Stomach (tissue), 9 donors: ENCODE results near the gene NSF. TPM values are rescaled to one million over a fixed set of nuclear protein-coding genes. Genes with fewer than 3 reads are reported as not detected.
A peak's percentile ranks its signal among the peaks of the same experiment; 100 is the strongest.
"Not testable (repeated sequence)": the region's sequence is repeated elsewhere in the genome, so short reads cannot be mapped to it uniquely, and the experiment has no call there.

ENCODE experiments used
- DNase-seq, 2 donors: peaks; one replicate each; pipeline versions ENCODE4 v3.0.0 to v3.0.0-alpha.2; 2013 to 2019
- H3K27ac ChIP-seq, 5 donors: fragments of 200-600 bp in 4 of 5; sonication (generic) in 4 of 5; one replicate each; pipeline ENCODE4 v1.5.1; 2013 to 2019; ENCODE audit warnings: mild to moderate bottlenecking in 1 of 5, moderate library complexity in 1 of 5
- H3K27me3 ChIP-seq, 3 donors: fragments of 200-600 bp; sonication (generic); one replicate each; pipeline ENCODE4 v1.5.1; 2017 to 2019; ENCODE audit warnings: mixed run types in 1 of 3
- H3K36me3 ChIP-seq, 4 donors: fragments of 200-600 bp; sonication (generic); 1 replicate in 3 of 4; 2 replicates in 1 of 4; pipeline ENCODE4 v1.5.1; 2016 to 2019
- H3K4me1 ChIP-seq, 4 donors: fragments of 200-600 bp; sonication (generic); one replicate each; pipeline ENCODE4 v1.5.1; 2016 to 2019
- H3K4me3 ChIP-seq, 4 donors: fragments of 200-600 bp; sonication (generic) in 3 of 4; one replicate each; pipeline ENCODE4 v1.5.1; 2016 to 2019; ENCODE audit warnings: mild to moderate bottlenecking in 1 of 4
- H3K9me3 ChIP-seq, 4 donors: fragments of 200-600 bp; sonication (generic); one replicate each; pipeline ENCODE4 v1.5.1; 2016 to 2019
- CTCF ChIP-seq, 7 experiments: fragments of 450-650 bp in 4 of 7; fragments of 200-600 bp in 3 of 7; sonication (generic) in 3 of 7; IDR thresholded peaks; one replicate each; pipeline ENCODE4 v1.5.1; 2016 to 2019; ENCODE audit warnings: antibody characterized with exemption in 7 of 7, control low read depth in 2 of 7, mild to moderate bottlenecking in 1 of 7
- POLR2A ChIP-seq, 4 donors: fragments of 450-650 bp; IDR thresholded peaks; one replicate each; pipeline ENCODE4 v1.6.1; 2016; ENCODE audit warnings: antibody characterized with exemption in 4 of 4, control low read depth in 2 of 4, mild to moderate bottlenecking in 1 of 4, moderate library complexity in 1 of 4
- WGBS, 5 donors: extraction: QIAGEN DNeasy Blood & Tissue Kit in 3 of 5; methylation state at CpG; one replicate each; pipeline versions ENCODE4 v1.1.5 to v1.1.7; 2013 to 2018; 5-methylcytosine and 5-hydroxymethylcytosine counted together
- intact Hi-C: fragments of 100-400 bp; cut with DNase I; formaldehyde crosslinking; loops from one replicate; pipeline ENCODE4 v1.15.1; 2023; ENCODE audit warnings: low total_unique reads
- polyA plus RNA-seq, 3 donors: library from polyadenylated mRNA; stranded (reverse); fragments of 200-250 nt; gene quantifications; one replicate each; pipeline ENCODE4 v1.2.3, GENCODE V29; 2013
- total RNA-seq, 5 donors: library from RNA; depleted of rRNA; stranded (reverse); fragments of >200 nt; gene quantifications; one replicate each; pipeline versions ENCODE4 v1.1.0 to v1.2.3, GENCODE V29; 2014 to 2016
- donor health status: healthy with polysubstance abuse.
- donor health status: Bipolar disorder and iron deficiency.
- donor health status: healthy.

Gene NSF
- total and polyA plus RNA-seq, 8 donors: 7.0 to 75.2 (median 16.3) TPM

- H3K4me3 ChIP-seq, H3K27me3 ChIP-seq, DNase-seq, H3K27ac ChIP-seq, H3K36me3 ChIP-seq, intact Hi-C loops, H3K4me1 ChIP-seq, H3K9me3 ChIP-seq: not testable (repeated sequence)
- no CpG with 5 or more reads among the region's 2 CpGs for WGBS, 5 donors
Observed at GRCh38 chr17:46672777-46673176, 82.3 kb downstream of the NSF start.

- H3K36me3 ChIP-seq, H3K4me1 ChIP-seq, H3K27me3 ChIP-seq, intact Hi-C loops, H3K9me3 ChIP-seq, H3K4me3 ChIP-seq, DNase-seq, H3K27ac ChIP-seq: not testable (repeated sequence)
Observed at GRCh38 chr17:46677819-46678218, 87.3 kb downstream of the NSF start.

- H3K27ac ChIP-seq, H3K36me3 ChIP-seq, H3K4me3 ChIP-seq, DNase-seq, H3K27me3 ChIP-seq, H3K9me3 ChIP-seq, H3K4me1 ChIP-seq, intact Hi-C loops: not testable (repeated sequence)
- WGBS, 5 donors: no CpG with 5 or more reads among the region's 2 CpGs
Observed at GRCh38 chr17:46683653-46684052, 93.2 kb downstream of the NSF start.

GRCh38 chr17:46685284-46685683 lies 94.8 kb downstream of the NSF start:
- H3K27ac ChIP-seq, H3K9me3 ChIP-seq, intact Hi-C loops, H3K4me3 ChIP-seq, H3K36me3 ChIP-seq, H3K27me3 ChIP-seq, H3K4me1 ChIP-seq: not testable (repeated sequence)
- peak in 1 of 2 donors; percentile 28 for DNase-seq
- 50 to 83% (median 80%) methylated on average over 1 to 3 of the region's 4 CpGs for WGBS, 5 donors

- H3K4me3 ChIP-seq, intact Hi-C loops, H3K27ac ChIP-seq, H3K4me1 ChIP-seq, H3K27me3 ChIP-seq, DNase-seq, H3K9me3 ChIP-seq, H3K36me3 ChIP-seq: not testable (repeated sequence)
- WGBS, 5 donors: 33 to 80% (median 58%) methylated on average over 1 of the region's 3 CpGs; no CpG with 5 or more reads in 2 of the 5 donors
Observed at GRCh38 chr17:46692196-46692595, 101.7 kb downstream of the NSF start.

- H3K4me3 ChIP-seq, DNase-seq, H3K4me1 ChIP-seq, H3K27me3 ChIP-seq, H3K36me3 ChIP-seq, intact Hi-C loops, H3K9me3 ChIP-seq, H3K27ac ChIP-seq: not testable (repeated sequence)
- WGBS, 5 donors: 76 to 98% (median 83%) methylated on average over 2 to 3 of the region's 3 CpGs
Observed at GRCh38 chr17:46693283-46693682, 102.8 kb downstream of the NSF start.

GRCh38 chr17:46696522-46696921 lies 106.1 kb downstream of the NSF start:
- intact Hi-C loops, H3K36me3 ChIP-seq, H3K27ac ChIP-seq, DNase-seq, H3K27me3 ChIP-seq, H3K9me3 ChIP-seq, H3K4me1 ChIP-seq, H3K4me3 ChIP-seq: not testable (repeated sequence)
- no CpG with 5 or more reads among the region's 3 CpGs for WGBS, 5 donors

- H3K4me3 ChIP-seq, H3K36me3 ChIP-seq, H3K4me1 ChIP-seq, H3K27me3 ChIP-seq, DNase-seq, H3K27ac ChIP-seq, intact Hi-C loops, H3K9me3 ChIP-seq: not testable (repeated sequence)
- WGBS, 5 donors: no CpG with 5 or more reads among the region's 2 CpGs
Observed at GRCh38 chr17:46699014-46699413, 108.5 kb downstream of the NSF start.

GRCh38 chr17:46717999-46718398 lies 127.5 kb downstream of the NSF start:
- intact Hi-C loops: no loop called here
- WGBS, 5 donors: 84 to 92% (median 89%) methylated on average over 4 of the region's 4 CpGs
- Histone ChIP-seq H3K27me3 (no peaks in the 10 kb centered on the region), H3K4me1 (peaks cover 0 to 9% (median 2%) of the 10 kb centered on the region in 4 donors), H3K9me3 (no peaks in the 10 kb centered on the region), H3K4me3 (no peak overlapping the region), H3K36me3 (peaks cover 12 to 55% (median 48%) of the 10 kb centered on the region in 4 donors), H3K27ac (no peak overlapping the region)
- DNase-seq: no peak
- no peak for TF ChIP-seq POLR2A (IDR thresholded peaks at IDR 0.05)
- TF ChIP-seq CTCF (IDR thresholded peaks at IDR 0.05): no peak
